Measurements from ENCODE around the gene PRL.

Gene PRL

DNA sequence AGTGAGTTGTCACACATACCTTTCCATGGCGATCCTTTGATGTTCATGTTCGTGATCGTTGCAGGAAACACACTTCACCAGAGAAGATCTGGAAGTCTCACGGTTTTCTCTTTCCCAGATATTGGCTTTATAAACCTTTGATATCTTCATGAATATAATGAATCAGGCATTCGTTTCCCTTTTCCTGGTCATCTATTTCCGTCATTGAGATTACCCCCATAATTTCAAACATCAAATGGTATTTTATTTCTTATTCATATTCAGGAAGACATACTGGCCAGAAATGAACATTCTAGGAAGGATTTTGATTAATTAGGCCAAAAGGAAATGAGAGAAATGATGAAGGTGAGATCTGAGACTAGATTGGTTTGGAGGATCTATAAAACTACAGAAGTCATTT, at the start of gene PRL:
PRL (minus strand) TSS at position 101 of the 400 bp plus-strand sequence; CDS start at position 47, 54 bp downstream.
- H3K9ac ChIP-seq (ENCODE audit: low read depth, low read length), result no peak within 1 kb of the TSS
- no peaks in the 10 kb centered on the region for H3K36me3 ChIP-seq (ENCODE audit: insufficient read depth, low read length)
- H3K9me3 ChIP-seq (ENCODE audit: control insufficient read depth, insufficient read depth, low read length), result no peaks in the 10 kb centered on the region
- no peaks in the 10 kb centered on the region for H3K4me1 ChIP-seq (ENCODE audit: insufficient read depth, low read length)

DNA sequence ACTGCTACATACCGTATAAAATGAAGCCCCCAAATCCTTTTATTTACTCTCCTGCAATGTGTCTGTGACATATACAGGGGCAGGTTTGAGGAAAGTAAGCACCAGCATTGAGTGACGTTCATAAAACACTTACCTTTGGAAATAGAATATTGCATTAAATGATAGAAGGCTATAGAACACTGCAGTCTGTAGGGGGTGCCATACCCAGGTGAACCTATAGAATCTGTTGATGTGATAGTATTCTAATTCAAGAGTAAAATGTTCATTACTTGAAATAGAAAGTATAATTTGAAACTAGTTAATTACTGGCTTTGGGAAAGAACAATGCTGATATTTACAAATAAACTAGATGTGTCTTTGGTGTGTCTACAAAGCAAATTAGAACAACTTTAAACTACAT, 47.0 kb upstream of the PRL start:
- H3K4me1 ChIP-seq (ENCODE audit: insufficient read depth, low read length), result no peaks in the 10 kb centered on the region
- H3K36me3 ChIP-seq (ENCODE audit: insufficient read depth, low read length), result no peaks in the 10 kb centered on the region
- no peaks in the 10 kb centered on the region for H3K9me3 ChIP-seq (ENCODE audit: control insufficient read depth, insufficient read depth, low read length)
- H3K9ac ChIP-seq (ENCODE audit: low read depth, low read length), result no peak overlapping the region

DNA sequence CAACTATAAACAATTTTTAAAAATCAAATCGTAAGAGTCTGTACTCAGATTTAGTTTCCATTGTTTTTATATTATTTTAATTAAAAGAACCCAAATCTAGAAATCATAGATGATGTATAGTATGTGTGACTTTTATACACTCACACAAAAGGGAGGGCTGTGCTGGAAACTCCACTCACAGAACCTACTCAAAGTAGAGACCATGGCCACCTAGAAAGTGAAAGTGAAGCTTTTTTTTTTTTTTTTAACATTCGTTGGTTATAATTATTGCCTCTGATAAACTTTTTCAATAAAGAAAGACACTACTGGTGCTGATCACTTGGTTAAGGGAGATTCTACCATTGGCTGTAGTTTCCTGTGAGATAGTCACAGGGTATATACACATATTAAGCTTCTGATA, 37.9 kb upstream of the PRL start:
- no peaks in the 10 kb centered on the region for H3K4me1 ChIP-seq (ENCODE audit: insufficient read depth, low read length)
- no peaks in the 10 kb centered on the region for H3K36me3 ChIP-seq (ENCODE audit: insufficient read depth, low read length)
- H3K9me3 ChIP-seq (ENCODE audit: control insufficient read depth, insufficient read depth, low read length), result no peaks in the 10 kb centered on the region
- no peak overlapping the region for H3K9ac ChIP-seq (ENCODE audit: low read depth, low read length)

DNA sequence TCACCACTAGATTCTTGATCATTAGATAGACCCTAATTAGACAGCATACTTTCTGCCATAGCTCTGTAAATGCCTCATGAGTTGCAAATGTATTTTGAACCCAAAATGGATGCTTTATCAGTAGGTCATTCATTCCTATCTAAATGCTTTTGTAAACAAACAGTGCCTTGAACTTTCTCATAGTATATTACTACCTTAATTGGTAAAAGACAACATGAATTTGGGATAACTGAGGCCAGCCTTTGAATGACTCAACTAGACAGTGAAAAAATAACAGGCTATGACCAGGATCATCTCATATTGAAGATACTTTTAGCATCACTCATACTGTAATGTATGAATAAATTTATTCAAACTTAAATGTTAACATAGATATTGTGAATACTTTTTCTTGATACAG, 37.0 kb upstream of the PRL start:
- Histone ChIP-seq H3K4me1 (ENCODE audit: insufficient read depth, low read length) (no peaks in the 10 kb centered on the region), H3K36me3 (ENCODE audit: insufficient read depth, low read length) (no peaks in the 10 kb centered on the region), H3K9me3 (ENCODE audit: control insufficient read depth, insufficient read depth, low read length) (no peaks in the 10 kb centered on the region), H3K9ac (ENCODE audit: low read depth, low read length) (no peak overlapping the region)

DNA sequence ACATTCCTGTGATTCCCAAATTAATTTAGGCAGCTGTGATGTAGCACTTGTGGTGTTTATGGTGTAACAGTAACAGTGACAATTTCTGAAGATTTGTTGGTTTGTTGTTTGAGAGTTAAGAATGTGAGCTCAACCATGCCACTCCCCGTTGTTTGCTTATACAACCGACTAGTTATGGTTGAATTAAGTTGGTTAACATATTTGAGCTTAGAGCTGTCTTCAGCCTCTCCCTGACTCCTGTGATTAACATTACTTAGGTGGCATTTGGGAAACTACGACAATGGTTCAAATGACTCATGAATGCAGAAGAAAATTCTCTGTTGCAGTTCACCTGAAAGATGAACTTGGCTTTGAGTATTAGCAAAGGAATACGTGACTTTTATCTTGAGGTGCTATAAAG, 35.9 kb upstream of the PRL start:
- H3K9me3 ChIP-seq (ENCODE audit: control insufficient read depth, insufficient read depth, low read length), result no peaks in the 10 kb centered on the region
- no peaks in the 10 kb centered on the region for H3K4me1 ChIP-seq (ENCODE audit: insufficient read depth, low read length)
- H3K36me3 ChIP-seq (ENCODE audit: insufficient read depth, low read length), result no peaks in the 10 kb centered on the region
- no peak overlapping the region for H3K9ac ChIP-seq (ENCODE audit: low read depth, low read length)

DNA sequence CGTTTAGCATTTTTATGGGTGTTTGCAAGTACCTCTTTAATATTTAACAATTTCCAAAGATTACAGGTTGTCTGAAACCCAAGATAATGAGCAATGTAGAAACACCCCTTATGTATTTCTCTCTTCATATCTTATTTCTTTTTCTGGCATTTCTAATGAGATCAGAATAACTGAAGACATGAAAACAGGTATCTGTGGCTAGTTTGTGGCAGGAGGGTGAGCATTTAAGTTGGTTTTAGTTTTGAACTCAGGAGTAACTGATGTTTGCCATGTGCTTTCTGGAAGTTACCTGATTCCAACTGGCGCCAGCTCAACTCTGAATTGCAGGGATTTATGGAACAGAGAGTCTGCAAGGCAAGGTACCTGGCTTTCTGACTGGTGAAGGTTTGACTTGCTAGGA, 35.4 kb upstream of the PRL start:
- H3K4me1 ChIP-seq (ENCODE audit: insufficient read depth, low read length), result no peaks in the 10 kb centered on the region
- H3K9ac ChIP-seq (ENCODE audit: low read depth, low read length), result no peak overlapping the region
- no peaks in the 10 kb centered on the region for H3K36me3 ChIP-seq (ENCODE audit: insufficient read depth, low read length)
- H3K9me3 ChIP-seq (ENCODE audit: control insufficient read depth, insufficient read depth, low read length), result no peaks in the 10 kb centered on the region

DNA sequence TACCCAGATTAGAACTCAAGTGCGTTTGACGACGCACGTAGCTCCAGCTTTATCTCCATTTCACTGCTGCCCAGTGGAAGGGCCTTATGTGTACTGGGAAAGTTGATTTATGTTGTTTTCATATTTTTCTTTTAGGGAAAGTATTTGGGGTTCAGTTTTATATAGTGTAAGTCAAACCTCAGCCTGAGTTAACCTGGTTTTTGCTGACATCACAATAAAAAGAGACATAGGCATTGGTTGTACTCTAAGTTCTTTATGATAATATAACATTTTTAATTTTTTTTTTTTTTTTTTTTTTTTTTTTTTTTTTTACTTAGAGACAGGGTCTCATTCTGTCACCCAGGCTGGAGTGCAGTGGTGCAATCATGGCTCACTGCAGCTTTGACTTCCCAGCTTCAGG, 34.1 kb upstream of the PRL start:
- no peaks in the 10 kb centered on the region for H3K9me3 ChIP-seq (ENCODE audit: control insufficient read depth, insufficient read depth, low read length)
- H3K9ac ChIP-seq (ENCODE audit: low read depth, low read length), result no peak overlapping the region
- no peaks in the 10 kb centered on the region for H3K36me3 ChIP-seq (ENCODE audit: insufficient read depth, low read length)
- H3K4me1 ChIP-seq (ENCODE audit: insufficient read depth, low read length), result no peaks in the 10 kb centered on the region

DNA sequence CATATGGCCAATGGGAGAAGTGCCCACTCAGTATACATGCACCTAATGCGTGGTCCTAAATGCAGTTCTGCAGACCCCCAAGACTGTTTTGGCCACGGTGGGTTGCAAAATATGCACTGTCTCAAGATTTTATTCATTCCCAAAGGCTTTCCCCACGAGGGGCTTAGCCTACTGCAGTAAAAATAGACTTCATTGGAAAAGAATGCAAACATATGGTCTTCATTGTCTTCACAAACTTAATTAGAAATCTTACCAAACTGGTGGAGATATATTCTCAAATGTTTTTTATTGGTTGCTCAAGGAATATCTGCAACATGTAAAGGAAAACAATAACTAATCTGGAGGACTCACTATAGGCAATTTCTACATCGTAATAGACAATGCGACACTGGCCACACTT, 31.6 kb upstream of the PRL start:
- no peaks in the 10 kb centered on the region for H3K36me3 ChIP-seq (ENCODE audit: insufficient read depth, low read length)
- H3K4me1 ChIP-seq (ENCODE audit: insufficient read depth, low read length), result no peaks in the 10 kb centered on the region
- no peak overlapping the region for H3K9ac ChIP-seq (ENCODE audit: low read depth, low read length)
- no peaks in the 10 kb centered on the region for H3K9me3 ChIP-seq (ENCODE audit: control insufficient read depth, insufficient read depth, low read length)

DNA sequence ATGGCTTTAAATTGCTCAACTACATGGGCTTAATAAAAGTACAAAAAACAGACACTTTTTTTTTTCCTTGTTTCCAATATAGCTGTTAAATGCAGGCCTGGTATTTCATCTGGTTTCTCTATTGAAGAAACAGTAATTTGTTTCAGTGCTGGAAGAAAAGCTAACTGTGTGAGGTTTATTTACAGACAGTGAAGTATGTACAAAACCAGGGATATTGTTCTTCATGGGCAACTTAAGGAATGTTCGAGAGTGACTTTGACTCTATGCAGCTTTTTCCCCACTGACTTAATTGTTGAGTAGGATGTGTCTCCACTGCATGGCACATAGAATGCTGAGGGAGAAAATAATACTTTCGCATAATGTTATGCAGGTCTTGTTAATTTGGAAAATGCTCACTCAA, 31.0 kb upstream of the PRL start:
- Histone ChIP-seq H3K9ac (ENCODE audit: low read depth, low read length) (no peak overlapping the region), H3K4me1 (ENCODE audit: insufficient read depth, low read length) (no peaks in the 10 kb centered on the region), H3K9me3 (ENCODE audit: control insufficient read depth, insufficient read depth, low read length) (no peaks in the 10 kb centered on the region), H3K36me3 (ENCODE audit: insufficient read depth, low read length) (no peaks in the 10 kb centered on the region)

DNA sequence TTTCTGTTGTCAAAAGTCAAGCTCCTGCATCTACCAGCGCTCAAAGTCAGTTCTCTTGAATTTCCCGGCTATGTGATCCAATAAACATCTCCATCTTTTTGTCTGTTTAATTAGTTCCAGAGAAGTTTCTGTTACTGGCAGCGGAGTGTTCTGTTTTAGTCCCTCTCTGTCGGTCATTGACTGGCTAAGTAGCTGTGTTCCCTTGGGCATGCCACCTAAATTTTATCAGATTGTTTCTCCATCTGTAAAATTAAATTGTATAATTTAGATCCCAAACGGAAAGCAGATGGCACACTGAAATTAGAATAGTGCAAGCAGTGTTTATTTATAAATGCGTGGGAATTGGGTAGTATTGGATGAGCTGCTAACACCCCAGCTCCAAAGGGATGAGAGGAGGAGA, 29.7 kb upstream of the PRL start:
- H3K36me3 ChIP-seq (ENCODE audit: insufficient read depth, low read length), result no peaks in the 10 kb centered on the region
- H3K4me1 ChIP-seq (ENCODE audit: insufficient read depth, low read length), result no peaks in the 10 kb centered on the region
- H3K9ac ChIP-seq (ENCODE audit: low read depth, low read length), result no peak overlapping the region
- no peaks in the 10 kb centered on the region for H3K9me3 ChIP-seq (ENCODE audit: control insufficient read depth, insufficient read depth, low read length)

DNA sequence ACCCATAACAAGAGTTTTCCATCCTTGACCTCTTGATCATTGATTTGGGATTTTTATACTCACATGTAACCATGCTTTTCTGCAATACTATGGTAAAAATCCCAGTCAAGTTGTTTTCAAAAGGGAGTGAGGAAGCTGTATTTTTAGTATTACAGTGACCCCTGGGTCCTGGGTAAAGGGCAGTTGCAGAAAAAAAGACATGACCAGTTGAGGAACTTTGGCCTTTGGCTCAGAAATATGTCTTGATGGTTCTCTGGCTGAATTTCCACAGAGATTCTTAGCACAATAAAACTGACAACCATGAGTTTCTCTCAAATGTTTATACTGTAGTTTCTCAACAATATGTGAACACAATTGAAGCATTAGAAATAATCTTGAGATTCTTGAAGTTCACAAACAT, 28.6 kb upstream of the PRL start:
- H3K4me1 ChIP-seq (ENCODE audit: insufficient read depth, low read length), result no peaks in the 10 kb centered on the region
- H3K36me3 ChIP-seq (ENCODE audit: insufficient read depth, low read length), result no peaks in the 10 kb centered on the region
- H3K9ac ChIP-seq (ENCODE audit: low read depth, low read length), result no peak overlapping the region
- no peaks in the 10 kb centered on the region for H3K9me3 ChIP-seq (ENCODE audit: control insufficient read depth, insufficient read depth, low read length)

DNA sequence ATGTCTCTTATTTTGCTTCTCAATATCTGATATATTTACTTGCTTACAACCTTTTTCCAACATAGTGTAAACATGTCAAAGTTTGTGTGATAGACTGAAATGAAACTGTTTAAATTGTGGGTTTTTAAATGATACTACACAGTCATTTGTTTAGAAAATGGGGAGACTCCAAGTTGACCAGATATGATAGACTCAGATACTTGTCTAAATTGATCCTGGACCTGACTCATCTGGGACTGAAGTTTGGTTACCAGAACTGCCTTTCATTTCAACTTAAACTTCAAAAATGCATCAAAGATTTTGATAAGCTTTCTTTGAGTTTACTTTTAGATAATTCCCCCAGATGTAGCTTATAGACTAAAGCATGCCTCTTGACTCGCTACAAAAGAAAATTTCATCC, 27.0 kb upstream of the PRL start:
- Histone ChIP-seq H3K4me1 (ENCODE audit: insufficient read depth, low read length) (no peaks in the 10 kb centered on the region), H3K9ac (ENCODE audit: low read depth, low read length) (no peak overlapping the region)

DNA sequence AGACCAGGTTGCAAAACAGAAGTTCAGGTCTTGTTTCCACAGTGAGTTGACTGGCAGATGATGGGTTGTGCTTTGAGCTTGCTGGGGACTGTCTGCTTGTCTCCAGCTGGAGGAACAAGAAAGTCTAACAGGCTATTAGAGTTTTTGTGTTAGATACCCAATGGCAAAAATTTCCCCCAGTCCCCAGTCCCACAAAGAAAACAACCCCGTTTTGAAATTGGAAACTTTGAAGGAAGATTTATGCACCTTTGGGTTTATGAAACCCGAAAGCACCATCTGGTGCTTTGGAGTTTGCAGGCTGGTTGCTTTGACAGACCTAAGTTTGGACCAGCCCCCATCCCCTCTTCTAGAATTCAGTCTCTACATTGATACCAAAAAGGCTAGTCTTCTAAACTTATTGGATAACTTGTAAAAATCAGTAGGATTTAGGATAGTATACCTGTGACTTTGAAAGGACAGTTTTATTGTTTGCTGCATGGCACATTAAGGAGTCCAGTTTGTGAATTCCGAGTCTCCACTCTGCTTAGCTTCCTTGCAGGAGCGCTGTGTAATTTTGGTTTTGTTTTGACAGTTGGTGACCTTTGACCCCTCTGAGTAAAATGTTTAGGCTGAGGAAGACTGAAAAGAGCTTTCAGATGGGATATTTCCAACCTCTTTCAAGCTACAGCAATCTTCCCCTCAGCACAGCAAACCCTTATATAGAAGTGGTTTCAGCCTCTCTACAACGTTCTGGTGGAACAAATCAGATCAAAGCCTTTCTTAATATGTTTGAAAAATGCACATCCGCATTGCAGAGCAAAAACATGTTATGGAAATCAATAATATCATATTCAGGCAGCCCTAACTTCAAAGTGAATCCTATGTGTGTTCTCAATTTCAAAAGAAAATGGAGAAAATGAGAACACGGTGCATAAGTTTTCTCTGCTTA, 25.5 kb upstream of the PRL start:
- no peaks in the 10 kb centered on the region for H3K36me3 ChIP-seq (ENCODE audit: insufficient read depth, low read length)
- no peak overlapping the region for H3K9ac ChIP-seq (ENCODE audit: low read depth, low read length)
- H3K9me3 ChIP-seq (ENCODE audit: control insufficient read depth, insufficient read depth, low read length), result no peaks in the 10 kb centered on the region; the same call in 1 of the 2 replicates
- H3K4me1 ChIP-seq (ENCODE audit: insufficient read depth, low read length), result no peaks in the 10 kb centered on the region

More for the DNA sequence above, 27.0 kb upstream of the PRL start:
- Histone ChIP-seq H3K36me3 (ENCODE audit: insufficient read depth, low read length) (no peaks in the 10 kb centered on the region), H3K9me3 (ENCODE audit: control insufficient read depth, insufficient read depth, low read length) (no peaks in the 10 kb centered on the region)

DNA sequence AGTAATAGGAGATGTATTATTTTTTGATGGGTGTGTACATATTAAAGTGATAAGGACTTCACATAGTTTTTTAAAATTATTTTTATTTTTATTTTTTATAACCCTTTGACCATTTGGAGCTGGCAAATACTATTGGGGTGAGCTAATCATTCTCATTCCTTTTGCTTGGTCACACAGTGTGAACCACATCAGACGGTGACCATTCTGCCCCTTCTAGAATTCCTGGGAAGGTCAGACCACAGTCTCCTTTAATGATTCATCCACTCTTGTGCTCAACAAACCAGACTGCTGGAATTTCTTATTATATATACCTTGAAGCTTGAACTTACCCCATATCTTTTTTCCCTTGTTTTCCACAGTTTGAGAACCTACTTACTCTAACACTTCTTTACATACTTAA, 23.9 kb upstream of the PRL start:
- Histone ChIP-seq H3K36me3 (ENCODE audit: insufficient read depth, low read length) (no peaks in the 10 kb centered on the region), H3K9ac (ENCODE audit: low read depth, low read length) (no peak overlapping the region), H3K9me3 (ENCODE audit: control insufficient read depth, insufficient read depth, low read length) (no peaks in the 10 kb centered on the region; the same call in none of the 2 replicates), H3K4me1 (ENCODE audit: insufficient read depth, low read length) (no peaks in the 10 kb centered on the region)

DNA sequence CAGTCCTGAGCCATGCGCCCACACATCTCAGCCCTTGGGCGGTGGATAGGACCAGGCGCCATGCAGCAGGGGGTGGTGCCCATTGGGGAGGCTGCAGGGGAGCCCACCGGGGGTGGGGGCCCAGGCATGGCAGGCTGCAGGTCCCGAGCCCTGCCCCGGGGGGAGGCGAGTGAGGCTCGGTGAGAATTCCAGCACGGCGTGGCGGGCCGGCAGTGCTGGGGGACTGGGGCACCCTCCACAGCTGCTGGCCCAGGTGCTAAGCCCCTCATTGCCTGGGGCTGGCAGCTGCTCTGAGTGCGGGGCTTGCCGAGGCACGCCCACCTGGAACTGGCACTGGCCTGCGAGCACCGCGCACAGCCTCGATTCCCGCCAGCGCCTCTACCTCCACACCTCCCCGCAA, 21.6 kb upstream of the PRL start:
- no peak overlapping the region for H3K9ac ChIP-seq (ENCODE audit: low read depth, low read length)
- H3K36me3 ChIP-seq (ENCODE audit: insufficient read depth, low read length), result no peaks in the 10 kb centered on the region
- H3K4me1 ChIP-seq (ENCODE audit: insufficient read depth, low read length), result no peaks in the 10 kb centered on the region
- H3K9me3 ChIP-seq (ENCODE audit: control insufficient read depth, insufficient read depth, low read length), result peaks cover 5% of the 10 kb centered on the region
